GM19455 (cell line): Measurements from ENCODE around the gene LMAN1.

Experiments used
- ATAC-seq: cut with Tn5 transposase; IDR thresholded peaks from one replicate; pipeline ENCODE4 v1.9.1; 2021; ENCODE audit not compliant: unreplicated experiment

The LMAN1 gene

GRCh38 chr18:59360381-59360780 lies 1.3 kb upstream of the LMAN1 start:
- no peak for ATAC-seq

GRCh38 chr18:59359576-59359952 lies 499 bp upstream of the LMAN1 start:
- peak; percentile 26 for ATAC-seq

GRCh38 chr18:59358414-59358711 lies 702 bp downstream of the LMAN1 start:
- no peak for ATAC-seq

- ATAC-seq: no peak
These were observed 1.1 kb downstream of the LMAN1 start for GRCh38 chr18:59357928-59358327.

- ATAC-seq: no peak
These were observed 4.3 kb downstream of the LMAN1 start for GRCh38 chr18:59354731-59355130.

GRCh38 chr18:59353079-59353680 lies 5.9 kb downstream of the LMAN1 start:
- no peak for ATAC-seq

GRCh38 chr18:59352250-59352855 lies 6.7 kb downstream of the LMAN1 start:
- no peak for ATAC-seq

GRCh38 chr18:59345556-59345955 lies 13.5 kb downstream of the LMAN1 start:
- ATAC-seq: no peak

- ATAC-seq: no peak
These were observed 14.1 kb downstream of the LMAN1 start for GRCh38 chr18:59344996-59345395.

GRCh38 chr18:59343926-59344325 lies 15.1 kb downstream of the LMAN1 start:
- no peak for ATAC-seq

GRCh38 chr18:59340817-59341216 lies 18.2 kb downstream of the LMAN1 start:
- no peak for ATAC-seq

GRCh38 chr18:59340312-59340711 lies 18.8 kb downstream of the LMAN1 start:
- ATAC-seq: no peak

GRCh38 chr18:59332986-59333385 lies 26.1 kb downstream of the LMAN1 start:
- ATAC-seq: no peak

GRCh38 chr18:59328683-59329082 lies 30.4 kb downstream of the LMAN1 start:
- no peak for ATAC-seq

- no peak for ATAC-seq
These were observed 33.1 kb downstream of the LMAN1 start for GRCh38 chr18:59325965-59326364.

GRCh38 chr18:59324623-59324971 lies 34.5 kb downstream of the LMAN1 start:
- no peak for ATAC-seq

GRCh38 chr18:59323931-59324622 lies 35.0 kb downstream of the LMAN1 start:
- no peak for ATAC-seq

- ATAC-seq: no peak
These were observed 40.5 kb downstream of the LMAN1 start, which contains the start of gene CPLX4 for GRCh38 chr18:59318460-59319050. Gene CPLX4, minus strand, starts transcription at chr18:59318649. Its CDS starts 187 bp downstream, at chr18:59318462.

GRCh38 chr18:59311631-59312030 lies 47.4 kb downstream of the LMAN1 start:
- ATAC-seq: no peak

- no peak for ATAC-seq
These were observed 50.2 kb downstream of the LMAN1 start for GRCh38 chr18:59308938-59309260.

GRCh38 chr18:59308248-59308937 lies 50.7 kb downstream of the LMAN1 start:
- peak; percentile 91 for ATAC-seq

GRCh38 chr18:59306640-59307039 lies 52.4 kb downstream of the LMAN1 start:
- ATAC-seq: no peak
